OCI-LY3 (cell line): Measurements from ENCODE around the gene PTHLH.

Source experiments
- CTCF ChIP-seq: fragments of 200-600, 300-600 bp; sonication (generic); IDR thresholded peaks from 2 replicates; pipeline ENCODE4 v1.5.1; 2014; ENCODE audit warnings: antibody characterized with exemption, low read length, low read depth
- EZH2phosphoT487 ChIP-seq: fragments of 200-600 bp; shearing (Covaris generic); IDR thresholded peaks from 2 replicates; pipeline ENCODE4 v1.6.1; 2018; ENCODE audit warnings: antibody characterized with exemption, mixed run types, low read depth

GRCh38 chr12:27968972-27969623, 3.4 kb downstream of the PTHLH start:
- TF ChIP-seq EZH2phosphoT487 (no peak), CTCF (no peak)
